SK-N-SH (cell line): ENCODE measurements around the gene ETV6.

Experiments used
- CHD2 ChIP-seq: fragments of 150-350 bp; IDR thresholded peaks from 2 replicates; pipeline ENCODE4 v1.6.1; 2018; ENCODE audit warnings: low read length; ENCODE audit not compliant: partially characterized antibody
- CTCF ChIP-seq: fragments of 200-600 bp; sonication (generic); IDR thresholded peaks from 2 replicates; pipeline ENCODE4 v1.6.1; 2017; ENCODE audit warnings: antibody characterized with exemption, mild to moderate bottlenecking, moderate library complexity
- EP300 ChIP-seq, 2 experiments: IDR thresholded peaks; 2 replicates each; pipeline versions ENCODE4 v1.4.0 to v1.6.1; 2012; ENCODE audit warnings: borderline replicate concordance in 1 of 2, low read depth in 1 of 2, low read length in 1 of 2
- EZH2phosphoT487 ChIP-seq: fragments of 200-600 bp; sonication (generic); IDR thresholded peaks from 2 replicates; pipeline ENCODE4 v1.6.1; 2017; ENCODE audit warnings: low read depth, mixed run types, mild to moderate bottlenecking, antibody characterized with exemption, moderate library complexity, borderline replicate concordance
- NFIC ChIP-seq: IDR thresholded peaks from 2 replicates; pipeline ENCODE4 v1.4.0; 2012; ENCODE audit warnings: borderline replicate concordance
- RAD21 ChIP-seq: IDR thresholded peaks from 2 replicates; pipeline ENCODE4 v1.6.1; 2012; ENCODE audit warnings: mild to moderate bottlenecking, low read length
- SIN3A ChIP-seq: IDR thresholded peaks from 2 replicates; pipeline ENCODE4 v1.6.1; 2012; ENCODE audit warnings: low read depth, mild to moderate bottlenecking, low read length, moderate library complexity, borderline replicate concordance
- TAF1 ChIP-seq: IDR thresholded peaks from 2 replicates; pipeline ENCODE4 v1.6.1; 2012; ENCODE audit warnings: low read depth, mild to moderate bottlenecking, low read length, moderate library complexity, borderline replicate concordance

GRCh38 chr12:11808931-11809330 lies 159.5 kb downstream of the ETV6 start:
- no peak for TF ChIP-seq CTCF
- no peak for TF ChIP-seq TAF1
- TF ChIP-seq EP300 (IDR thresholded peaks at IDR 0.05; ENCODE audit: borderline replicate concordance in 1 of 2, low read depth in 1 of 2, low read length in 1 of 2), result no peak
- TF ChIP-seq EZH2phosphoT487, result no peak
- no peak for TF ChIP-seq RAD21
- no peak for TF ChIP-seq SIN3A
- no peak for TF ChIP-seq NFIC
- TF ChIP-seq CHD2, result no peak
